ENCODE data around the gene TBC1D22A. TPM values are rescaled to one million over a fixed set of nuclear protein-coding genes. Genes with fewer than 3 reads are reported as not detected.
"Not testable (repeated sequence)": the region's sequence is repeated elsewhere in the genome, so short reads cannot be mapped to it uniquely, and the experiment has no call there.

Gene TBC1D22A
- total RNA-seq, 2 donors from 2014 or later: 11.5 to 15.4 TPM

GRCh38 chr22:47167056-47167455 lies 404.6 kb downstream of the TBC1D22A start:
- Histone ChIP-seq H3K27ac (no peak overlapping the region), H3K9me3 (no peaks in the 10 kb centered on the region), H3K36me3 (no peaks in the 10 kb centered on the region), H3K4me1 (peaks cover 0 to 7% of the 10 kb centered on the region in 2 donors), H3K4me3 (no peak overlapping the region), H3K27me3 (no peaks in the 10 kb centered on the region)
- DNase-seq (ENCODE audit: low spot score): no peak
- TF ChIP-seq CTCF (IDR thresholded peaks at IDR 0.05): no peak

- not testable (repeated sequence) for DNase-seq (ENCODE audit: low spot score)
Measured at GRCh38 chr22:47167921-47168320, 405.5 kb downstream of the TBC1D22A start.

GRCh38 chr22:47168441-47168840 lies 406.0 kb downstream of the TBC1D22A start:
- Histone ChIP-seq H3K4me3 (no peak overlapping the region), H3K4me1 (peaks cover 0 to 5% of the 10 kb centered on the region in 2 donors), H3K27me3 (no peaks in the 10 kb centered on the region), H3K9me3 (no peaks in the 10 kb centered on the region), H3K27ac (no peak overlapping the region), H3K36me3 (no peaks in the 10 kb centered on the region)
- no peak for TF ChIP-seq CTCF (IDR thresholded peaks at IDR 0.05)
- no peak for DNase-seq (ENCODE audit: low spot score)

More at GRCh38 chr22:47167921-47168320, 405.5 kb downstream of the TBC1D22A start:
- not testable (repeated sequence) for H3K9me3 ChIP-seq, H3K27ac ChIP-seq, H3K36me3 ChIP-seq, H3K27me3 ChIP-seq, H3K4me1 ChIP-seq, H3K4me3 ChIP-seq

DNA sequence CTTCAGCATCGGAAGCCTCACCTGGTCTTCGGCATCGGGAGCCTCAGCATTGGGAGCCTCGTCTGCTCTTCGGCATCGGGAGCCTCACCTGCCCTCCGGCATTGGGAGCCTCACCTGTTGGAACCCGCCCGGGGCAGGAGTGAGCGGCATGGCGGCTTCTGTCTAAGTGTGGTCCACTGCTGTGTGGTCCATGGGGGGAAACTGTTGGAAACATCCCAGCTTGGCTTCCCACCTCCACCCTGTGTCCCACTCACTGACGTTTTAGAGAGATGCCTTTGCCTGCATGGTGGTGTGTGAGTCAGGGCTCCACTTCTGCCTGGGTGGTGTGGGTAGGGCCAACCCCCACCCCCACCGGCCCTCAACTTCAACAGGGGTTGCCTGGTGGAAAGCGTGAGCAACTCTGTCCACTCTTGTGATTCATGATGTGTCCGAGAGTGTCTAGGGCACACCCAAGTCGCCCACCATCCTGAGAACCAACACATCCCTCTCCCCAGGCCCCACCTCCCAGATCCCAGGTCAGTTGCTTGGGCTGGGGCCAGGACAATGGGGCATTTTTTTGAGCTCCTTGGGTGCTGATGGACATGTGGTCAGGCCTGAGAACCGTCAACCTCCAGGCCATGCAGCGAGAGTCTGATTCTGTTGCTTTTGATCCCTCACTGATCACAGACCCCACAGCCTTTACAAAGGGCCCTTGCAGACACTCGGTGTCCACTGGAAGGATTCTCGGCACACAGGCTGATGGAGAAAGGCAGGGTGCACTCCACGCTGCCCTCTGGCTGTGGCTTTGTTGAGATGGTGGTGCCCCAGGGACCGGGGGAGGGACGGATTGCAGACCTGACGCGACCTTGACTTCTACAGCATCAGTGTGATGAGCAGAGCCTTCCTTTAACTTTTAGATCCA lies 406.7 kb downstream of the TBC1D22A start:
- no peaks in the 10 kb centered on the region for H3K4me1 ChIP-seq
- H3K36me3 ChIP-seq: no peaks in the 10 kb centered on the region
- DNase-seq (ENCODE audit: low spot score): no peak
- TF ChIP-seq CTCF (IDR thresholded peaks at IDR 0.05): peak in 1 of 2 donors; percentile 37
- H3K27ac ChIP-seq: no peak overlapping the region
- H3K9me3 ChIP-seq: no peaks in the 10 kb centered on the region
- no peak overlapping the region for H3K4me3 ChIP-seq
- no peaks in the 10 kb centered on the region for H3K27me3 ChIP-seq

- Histone ChIP-seq H3K9me3 (no peaks in the 10 kb centered on the region), H3K27me3 (no peaks in the 10 kb centered on the region), H3K4me3 (no peak overlapping the region), H3K4me1 (no peaks in the 10 kb centered on the region), H3K36me3 (no peaks in the 10 kb centered on the region), H3K27ac (no peak overlapping the region)
- DNase-seq (ENCODE audit: low spot score): no peak
- no peak for TF ChIP-seq CTCF (IDR thresholded peaks at IDR 0.05)
Measured at GRCh38 chr22:47169801-47170140, 407.3 kb downstream of the TBC1D22A start.

DNA sequence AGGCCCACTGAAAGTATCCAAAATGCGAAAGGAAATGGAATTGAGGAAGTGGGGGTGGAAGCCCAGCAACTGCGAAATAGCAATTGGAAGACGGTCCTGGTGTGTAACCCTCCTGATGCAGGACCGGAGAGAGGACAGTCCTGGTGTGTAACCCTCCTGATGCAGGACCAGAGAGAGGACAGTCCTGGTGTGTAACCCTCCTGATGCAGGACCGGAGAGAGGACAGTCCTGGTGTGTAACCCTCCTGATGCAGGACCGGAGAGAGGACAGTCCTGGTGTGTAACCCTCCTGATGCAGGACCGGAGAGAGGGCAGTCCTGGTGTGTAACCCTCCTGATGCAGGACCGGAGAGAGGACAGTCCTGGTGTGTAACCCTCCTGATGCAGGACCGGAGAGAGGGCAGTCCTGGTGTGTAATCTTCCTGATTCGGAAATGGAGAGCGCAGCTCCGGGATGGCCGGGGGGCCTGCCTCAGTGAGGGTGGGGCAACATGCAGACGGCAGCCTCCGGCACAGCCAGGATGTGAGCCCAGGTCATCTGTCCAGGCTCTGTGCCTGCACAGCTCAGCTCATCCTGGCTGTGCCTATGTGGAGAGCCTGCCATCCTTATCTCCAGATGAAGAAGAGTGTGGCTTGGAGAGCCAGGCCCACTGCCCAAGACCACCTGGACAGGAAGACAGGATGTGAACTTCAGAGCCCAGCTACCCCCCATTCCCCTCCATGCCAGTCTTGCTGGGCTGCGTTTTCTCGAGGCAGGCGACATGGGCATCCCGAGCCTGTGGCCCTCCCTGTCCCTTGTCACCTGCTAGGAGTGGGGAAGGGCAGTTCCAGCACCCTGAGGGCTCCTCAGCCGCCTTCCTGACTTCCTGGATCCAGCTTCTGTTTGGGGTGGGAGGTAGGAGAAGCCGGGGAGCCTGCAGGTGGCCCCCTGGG lies 408.3 kb downstream of the TBC1D22A start:
- H3K27ac ChIP-seq; DNase-seq (ENCODE audit: low spot score); H3K4me3 ChIP-seq; H3K4me1 ChIP-seq; H3K27me3 ChIP-seq; H3K36me3 ChIP-seq; H3K9me3 ChIP-seq: not testable (repeated sequence)

Data from right atrium auricular region (tissue), 2 donors.